DMS114 treated with DMSO at 0.1 percent for 48 hours (cell line): Measurements from ENCODE around the gene ERI3.

Experiments used
- DNase-seq: peaks from one replicate; lab custom pipeline; 2025; ENCODE audit not compliant: unreplicated experiment; lab: John Stamatoyannopoulos, UW

The ERI3 gene

GRCh38 chr1:44239961-44240371 lies 115.1 kb downstream of the ERI3 start:
- no peak for DNase-seq

- no peak for DNase-seq
Observed at GRCh38 chr1:44239331-44239960, 115.6 kb downstream of the ERI3 start.

GRCh38 chr1:44238660-44239059 lies 116.4 kb downstream of the ERI3 start:
- DNase-seq: no peak

- DNase-seq: no peak
Observed at GRCh38 chr1:44237721-44238457, 117.2 kb downstream of the ERI3 start.

- DNase-seq: no peak
Observed at GRCh38 chr1:44236490-44237272, 118.4 kb downstream of the ERI3 start.

- DNase-seq: no peak
Observed at GRCh38 chr1:44235808-44236207, 119.2 kb downstream of the ERI3 start.

- no peak for DNase-seq
Observed at GRCh38 chr1:44233593-44233992, 121.5 kb downstream of the ERI3 start.

GRCh38 chr1:44230796-44231195 lies 124.3 kb downstream of the ERI3 start:
- no peak for DNase-seq

GRCh38 chr1:44229435-44230167 lies 125.5 kb downstream of the ERI3 start:
- no peak for DNase-seq

GRCh38 chr1:44228218-44228617 lies 126.8 kb downstream of the ERI3 start:
- no peak for DNase-seq

GRCh38 chr1:44227211-44227610 lies 127.8 kb downstream of the ERI3 start:
- DNase-seq: no peak

- no peak for DNase-seq
Observed at GRCh38 chr1:44225761-44226160, 129.3 kb downstream of the ERI3 start.

- no peak for DNase-seq
Observed at GRCh38 chr1:44223187-44223610, 131.9 kb downstream of the ERI3 start.

GRCh38 chr1:44222397-44223186 lies 132.5 kb downstream of the ERI3 start:
- DNase-seq: no peak

GRCh38 chr1:44221769-44222168 lies 133.3 kb downstream of the ERI3 start:
- DNase-seq: no peak

GRCh38 chr1:44220755-44221154 lies 134.3 kb downstream of the ERI3 start:
- no peak for DNase-seq

GRCh38 chr1:44220001-44220751 lies 134.9 kb downstream of the ERI3 start:
- DNase-seq: no peak

- no peak for DNase-seq
Observed at GRCh38 chr1:44219301-44219626, 135.8 kb downstream of the ERI3 start.

- DNase-seq: no peak
Observed at GRCh38 chr1:44218503-44219300, 136.4 kb downstream of the ERI3 start.
